Neural progenitor cell (in vitro differentiated cells): ENCODE data around the gene OSBP.

ENCODE experiments used
- EZH2 ChIP-seq: fragments of 200-600 bp; sonication (generic); IDR thresholded peaks from 2 replicates; pipeline ENCODE4 v1.6.1; 2017; ENCODE audit warnings: antibody characterized with exemption, mild to moderate bottlenecking, moderate library complexity
- EZH2phosphoT487 ChIP-seq: fragments of 200-600 bp; sonication (generic); IDR thresholded peaks from 2 replicates; pipeline ENCODE4 v1.6.1; 2017; ENCODE audit warnings: antibody characterized with exemption
- TF ChIP-seq, protein P1 (sequence below): fragments of 200-600 bp; sonication (generic); IDR thresholded peaks from 2 replicates; pipeline ENCODE4 v1.5.1; 2017; ENCODE audit warnings: antibody characterized with exemption, mild to moderate bottlenecking

DNA sequence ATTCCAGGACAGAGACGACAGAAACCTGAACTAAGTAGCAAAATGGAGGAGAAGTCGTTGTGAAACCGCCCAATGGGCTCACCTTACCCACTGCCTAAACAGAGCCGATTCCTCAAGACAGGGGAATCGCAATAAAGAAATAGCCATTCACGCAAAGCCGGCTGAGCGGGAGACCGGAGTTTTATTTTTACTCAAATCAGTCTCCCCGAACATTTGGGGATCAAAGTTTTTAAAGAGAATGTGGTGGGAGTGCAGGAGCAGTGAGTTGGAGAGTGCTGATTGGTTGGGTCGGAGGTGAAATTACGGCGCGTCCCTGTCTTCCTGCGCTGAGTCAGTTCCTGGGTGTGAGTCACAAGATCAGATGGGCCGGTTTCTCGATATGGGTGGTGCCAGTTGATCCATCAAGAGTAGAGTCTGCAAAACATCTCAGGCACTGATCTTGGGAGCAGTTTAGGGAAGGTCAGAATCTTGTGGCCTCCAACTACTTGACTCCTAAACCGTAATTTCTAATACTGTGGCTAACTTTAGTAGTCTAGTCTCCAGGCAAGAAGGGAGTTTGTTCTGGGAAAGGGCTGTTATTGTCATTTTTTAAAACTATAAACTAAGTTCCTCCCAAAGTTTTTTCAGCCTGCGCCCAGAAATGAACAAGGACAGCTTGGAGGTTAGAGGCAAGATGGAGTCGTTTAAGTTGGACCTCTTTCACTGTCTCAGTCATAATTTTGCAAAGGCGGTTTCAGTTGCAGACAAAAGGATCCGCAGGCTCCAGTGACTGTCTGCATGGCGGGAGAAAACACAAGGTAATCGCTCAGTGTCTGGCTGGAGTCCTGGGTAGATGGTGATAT lies 70.2 kb downstream of the OSBP start:
- TF ChIP-seq, protein P1, sequence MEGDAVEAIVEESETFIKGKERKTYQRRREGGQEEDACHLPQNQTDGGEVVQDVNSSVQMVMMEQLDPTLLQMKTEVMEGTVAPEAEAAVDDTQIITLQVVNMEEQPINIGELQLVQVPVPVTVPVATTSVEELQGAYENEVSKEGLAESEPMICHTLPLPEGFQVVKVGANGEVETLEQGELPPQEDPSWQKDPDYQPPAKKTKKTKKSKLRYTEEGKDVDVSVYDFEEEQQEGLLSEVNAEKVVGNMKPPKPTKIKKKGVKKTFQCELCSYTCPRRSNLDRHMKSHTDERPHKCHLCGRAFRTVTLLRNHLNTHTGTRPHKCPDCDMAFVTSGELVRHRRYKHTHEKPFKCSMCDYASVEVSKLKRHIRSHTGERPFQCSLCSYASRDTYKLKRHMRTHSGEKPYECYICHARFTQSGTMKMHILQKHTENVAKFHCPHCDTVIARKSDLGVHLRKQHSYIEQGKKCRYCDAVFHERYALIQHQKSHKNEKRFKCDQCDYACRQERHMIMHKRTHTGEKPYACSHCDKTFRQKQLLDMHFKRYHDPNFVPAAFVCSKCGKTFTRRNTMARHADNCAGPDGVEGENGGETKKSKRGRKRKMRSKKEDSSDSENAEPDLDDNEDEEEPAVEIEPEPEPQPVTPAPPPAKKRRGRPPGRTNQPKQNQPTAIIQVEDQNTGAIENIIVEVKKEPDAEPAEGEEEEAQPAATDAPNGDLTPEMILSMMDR: no peak
- no peak for TF ChIP-seq EZH2phosphoT487
- no peak for TF ChIP-seq EZH2
